Adipocyte (in vitro differentiated cells): ENCODE results near the gene POGLUT3.

Source experiments
- DNase-seq: peaks from one replicate; pipeline ENCODE4 v3.0.0-alpha.2; 2015; ENCODE audit warnings: low read depth
- H3K27me3 ChIP-seq: replicated peaks from 2 replicates; pipeline ENCODE4 v1.7.0; 2013; ENCODE audit warnings: mild to moderate bottlenecking, low read length, moderate library complexity; ENCODE audit not compliant: control insufficient read depth, insufficient read depth
- H3K36me3 ChIP-seq: 2 replicates; pipeline ENCODE4 v1.7.0; 2013; ENCODE audit warnings: low read length, mild to moderate bottlenecking, moderate library complexity; ENCODE audit not compliant: control insufficient read depth, insufficient read depth, severe bottlenecking
- H3K4me1 ChIP-seq: 2 replicates; pipeline ENCODE4 v1.7.0; 2013; ENCODE audit warnings: mild to moderate bottlenecking, low read length, moderate library complexity; ENCODE audit not compliant: control insufficient read depth, insufficient read depth
- H3K4me3 ChIP-seq: 2 replicates; pipeline ENCODE4 v1.7.0; 2013; ENCODE audit warnings: mild to moderate bottlenecking, low read length, moderate library complexity
- H3K9ac ChIP-seq: 2 replicates; pipeline ENCODE4 v1.7.0; 2013; ENCODE audit warnings: mild to moderate bottlenecking, low read length, moderate library complexity
- H3K9me3 ChIP-seq: 2 replicates; pipeline ENCODE4 v1.7.0; 2013; ENCODE audit warnings: mild to moderate bottlenecking, low read length, moderate library complexity; ENCODE audit not compliant: control insufficient read depth

POGLUT3 gene

GRCh38 chr11:108472681-108473080 is 25.5 kb downstream of the POGLUT3 start:
- H3K4me1 ChIP-seq, result no peaks in the 10 kb centered on the region
- no peak for DNase-seq
- H3K9me3 ChIP-seq, result no peaks in the 10 kb centered on the region
- no peak overlapping the region for H3K4me3 ChIP-seq
- no peak overlapping the region for H3K9ac ChIP-seq
- no peaks in the 10 kb centered on the region for H3K27me3 ChIP-seq
- H3K36me3 ChIP-seq, result peaks cover 29% of the 10 kb centered on the region

DNA sequence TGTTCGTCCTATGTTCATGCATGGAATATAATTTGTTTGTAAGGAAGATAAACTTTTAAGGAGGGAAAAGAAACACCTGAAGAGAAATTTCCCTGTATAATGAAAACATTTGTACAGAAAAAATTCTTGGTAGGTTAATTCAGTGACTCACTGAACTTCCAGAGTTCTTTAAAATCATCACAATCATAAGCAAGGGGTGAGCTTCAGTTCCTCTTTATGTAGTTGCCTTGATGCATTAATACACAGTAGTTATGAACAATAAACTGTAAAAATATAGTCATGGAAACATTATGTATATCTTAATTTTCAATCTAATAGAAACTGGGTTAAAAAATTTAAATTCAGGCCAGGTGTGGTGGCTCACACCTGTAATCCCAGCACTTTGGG is 29.7 kb downstream of the POGLUT3 start:
- Histone ChIP-seq H3K4me1 (peaks cover 5% of the 10 kb centered on the region), H3K27me3 (no peaks in the 10 kb centered on the region), H3K4me3 (no peak overlapping the region), H3K36me3 (peaks cover 3% of the 10 kb centered on the region), H3K9me3 (no peaks in the 10 kb centered on the region), H3K9ac (peak overlapping the region; percentile 93)
- DNase-seq, result no peak

GRCh38 chr11:108467091-108467823 is 30.9 kb downstream of the POGLUT3 start, which contains the start of gene C11orf65:
TSS of gene C11orf65 (minus strand) at chr11:108467529. CDS start at chr11:108461559, 5,970 bp downstream.
- H3K4me3 ChIP-seq, result peak within 1 kb of the TSS; percentile 83
- no peaks in the 10 kb centered on the region for H3K27me3 ChIP-seq
- no peaks in the 10 kb centered on the region for H3K36me3 ChIP-seq
- peak; percentile 99 for DNase-seq
- H3K4me1 ChIP-seq, result peaks cover 5% of the 10 kb centered on the region
- H3K9me3 ChIP-seq, result no peaks in the 10 kb centered on the region
- H3K9ac ChIP-seq, result peak within 1 kb of the TSS; percentile 93

DNA sequence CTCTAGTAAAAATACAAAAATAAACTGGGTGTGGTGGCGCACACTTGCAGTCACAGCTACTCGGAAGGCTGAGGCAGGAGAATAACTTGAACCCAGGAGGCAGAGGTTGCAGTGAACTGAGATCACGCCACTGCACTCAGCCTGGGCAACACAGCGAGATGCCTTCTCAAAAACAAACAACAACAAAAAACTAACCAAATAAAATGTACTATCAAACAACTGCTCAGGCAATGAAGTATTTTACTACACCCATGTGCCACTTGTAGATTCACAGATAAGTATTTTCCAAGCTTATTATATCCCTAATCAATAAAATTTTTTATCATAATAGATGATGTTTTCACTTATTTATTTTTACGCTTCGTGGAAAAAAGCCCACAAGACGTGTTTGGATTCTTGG is 31.8 kb downstream of the POGLUT3 start:
- Histone ChIP-seq H3K9me3 (no peaks in the 10 kb centered on the region), H3K36me3 (no peaks in the 10 kb centered on the region), H3K27me3 (no peaks in the 10 kb centered on the region), H3K4me3 (peak overlapping the region; percentile 83), H3K9ac (peak overlapping the region; percentile 93), H3K4me1 (peaks cover 5% of the 10 kb centered on the region)
- no peak for DNase-seq

GRCh38 chr11:108453207-108453835 is 44.9 kb downstream of the POGLUT3 start:
- no peaks in the 10 kb centered on the region for H3K36me3 ChIP-seq
- no peaks in the 10 kb centered on the region for H3K27me3 ChIP-seq
- H3K9ac ChIP-seq, result no peak overlapping the region
- no peaks in the 10 kb centered on the region for H3K4me1 ChIP-seq
- no peak for DNase-seq
- H3K9me3 ChIP-seq, result peaks cover 12% of the 10 kb centered on the region
- H3K4me3 ChIP-seq, result no peak overlapping the region
